KG1 (cell line): ENCODE results near the gene CAPN10.
"Not testable (repeated sequence)": the region's sequence is repeated elsewhere in the genome, so short reads cannot be mapped to it uniquely, and the experiment has no call there.

Experiments used
- DNase-seq: peaks from one replicate; lab custom pipeline; 2025; lab: John Stamatoyannopoulos, UW

The CAPN10 gene, protein sequence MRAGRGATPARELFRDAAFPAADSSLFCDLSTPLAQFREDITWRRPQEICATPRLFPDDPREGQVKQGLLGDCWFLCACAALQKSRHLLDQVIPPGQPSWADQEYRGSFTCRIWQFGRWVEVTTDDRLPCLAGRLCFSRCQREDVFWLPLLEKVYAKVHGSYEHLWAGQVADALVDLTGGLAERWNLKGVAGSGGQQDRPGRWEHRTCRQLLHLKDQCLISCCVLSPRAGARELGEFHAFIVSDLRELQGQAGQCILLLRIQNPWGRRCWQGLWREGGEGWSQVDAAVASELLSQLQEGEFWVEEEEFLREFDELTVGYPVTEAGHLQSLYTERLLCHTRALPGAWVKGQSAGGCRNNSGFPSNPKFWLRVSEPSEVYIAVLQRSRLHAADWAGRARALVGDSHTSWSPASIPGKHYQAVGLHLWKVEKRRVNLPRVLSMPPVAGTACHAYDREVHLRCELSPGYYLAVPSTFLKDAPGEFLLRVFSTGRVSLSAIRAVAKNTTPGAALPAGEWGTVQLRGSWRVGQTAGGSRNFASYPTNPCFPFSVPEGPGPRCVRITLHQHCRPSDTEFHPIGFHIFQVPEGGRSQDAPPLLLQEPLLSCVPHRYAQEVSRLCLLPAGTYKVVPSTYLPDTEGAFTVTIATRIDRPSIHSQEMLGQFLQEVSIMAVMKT

DNA sequence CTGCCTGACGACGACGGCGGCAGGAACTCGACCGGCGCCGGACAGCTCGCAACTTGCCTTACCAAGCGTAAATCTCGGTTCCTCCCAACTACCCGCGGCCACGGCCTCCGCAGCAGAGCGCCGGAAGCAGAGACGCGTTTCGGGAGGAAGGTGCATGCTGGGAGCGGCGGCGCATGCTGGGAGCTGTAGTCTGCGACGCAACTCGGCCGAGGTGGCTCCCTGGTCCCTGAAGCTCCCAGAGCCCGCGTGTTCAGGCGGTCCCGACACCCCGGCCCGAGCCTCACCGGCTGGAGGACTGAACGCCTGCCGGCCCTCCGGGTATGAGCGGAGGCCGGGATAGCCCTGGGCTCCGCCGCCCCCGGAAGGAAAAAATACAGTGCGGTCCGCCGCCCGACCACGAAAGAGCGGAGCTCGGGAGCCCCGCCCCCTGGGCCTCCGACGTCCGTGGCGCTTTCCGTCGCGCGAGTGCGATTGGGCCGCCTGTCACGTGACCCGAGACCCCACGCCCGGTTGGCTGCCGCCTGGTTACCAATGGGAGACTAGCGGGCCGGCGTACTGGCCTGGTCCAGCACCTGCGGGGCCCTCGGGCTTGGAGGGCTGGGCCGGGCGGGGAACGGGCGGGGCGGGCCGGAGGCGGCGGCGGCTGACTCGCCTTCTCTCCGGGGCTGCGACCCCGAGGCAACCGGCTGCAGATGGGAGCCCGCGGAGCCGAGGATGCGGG, at the start of gene CAPN10:
Gene CAPN10, plus strand, starts transcription at position 537 of the 721 bp plus-strand sequence. Its CDS starts 178 bp downstream, at position 715.
- peak; percentile 89 for DNase-seq

- no peak for DNase-seq
Measured at GRCh38 chr2:240538031-240538780, 48.3 kb upstream of the CAPN10 start.

- DNase-seq: not testable (repeated sequence)
Measured at GRCh38 chr2:240539101-240539500, 47.4 kb upstream of the CAPN10 start.

DNA sequence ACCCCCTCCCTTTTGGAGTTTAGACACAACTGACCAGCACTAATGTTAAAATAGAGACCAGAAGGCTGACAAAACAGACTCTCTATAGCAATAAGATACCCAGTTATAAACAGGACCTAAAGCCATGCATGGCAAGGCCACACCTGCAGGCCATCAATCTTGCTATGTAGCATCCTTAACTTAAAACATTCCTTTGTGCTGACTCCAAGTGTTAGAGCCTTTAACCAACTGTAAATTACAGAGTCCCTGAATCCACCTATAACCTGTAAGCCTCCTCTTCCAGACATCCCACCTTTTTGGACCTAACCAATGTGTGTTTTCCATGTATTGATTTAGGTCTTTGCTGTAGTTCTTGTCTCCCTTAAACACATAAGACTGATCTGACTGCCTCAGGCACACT, 46.6 kb upstream of the CAPN10 start:
- no peak for DNase-seq

DNA sequence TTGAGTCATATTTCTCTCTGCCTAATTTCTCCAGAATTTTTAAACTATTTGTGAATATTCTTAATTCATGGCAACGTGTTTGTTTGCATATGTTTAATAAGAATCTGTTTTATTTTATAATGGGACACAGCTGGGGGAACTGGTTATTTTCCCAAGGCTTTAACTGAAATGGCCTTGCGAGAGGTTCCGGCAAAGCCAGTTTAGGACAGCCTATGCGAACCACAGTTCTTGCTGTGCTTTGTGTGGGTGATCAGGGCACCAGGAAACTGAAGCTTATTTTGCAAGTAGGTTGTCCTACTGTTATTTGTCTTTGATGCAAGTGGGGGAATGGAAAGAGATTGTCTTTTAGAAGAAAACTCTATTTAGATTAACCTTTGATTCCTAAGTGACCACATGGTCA, 35.2 kb upstream of the CAPN10 start:
- no peak for DNase-seq

- DNase-seq: no peak
Measured at GRCh38 chr2:240551811-240552210, 34.7 kb upstream of the CAPN10 start.

- DNase-seq: no peak
Measured at GRCh38 chr2:240553956-240554480, 32.5 kb upstream of the CAPN10 start.

- no peak for DNase-seq
Measured at GRCh38 chr2:240554767-240555493, 31.6 kb upstream of the CAPN10 start.

GRCh38 chr2:240555541-240556250, 30.8 kb upstream of the CAPN10 start:
- DNase-seq: no peak

GRCh38 chr2:240556553-240557100, 29.9 kb upstream of the CAPN10 start:
- DNase-seq: no peak

GRCh38 chr2:240557101-240557751, 29.3 kb upstream of the CAPN10 start:
- no peak for DNase-seq

DNA sequence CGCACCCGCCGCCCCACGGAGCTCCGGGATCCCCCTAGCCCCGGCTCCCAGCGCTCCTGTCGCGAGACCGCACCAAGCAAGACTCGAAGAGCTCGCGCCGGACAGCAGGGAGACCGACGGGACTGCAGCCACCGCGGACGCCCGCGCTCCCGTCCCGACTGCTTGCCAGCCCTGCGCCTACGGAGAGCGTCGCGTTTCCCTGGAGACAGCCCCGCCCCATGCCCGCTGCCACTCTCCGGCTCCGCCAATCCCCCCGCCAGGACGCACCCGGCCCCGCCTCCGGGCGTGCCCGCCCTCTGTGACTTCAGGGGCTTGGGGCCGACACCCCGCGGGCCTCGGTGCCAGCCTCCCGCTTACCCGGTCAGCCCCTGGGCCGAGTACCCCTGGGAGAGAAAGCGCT, 28.7 kb upstream of the CAPN10 start, which contains the start of gene ANKMY1:
Gene ANKMY1, minus strand, starts transcription at position 181 of the 400 bp plus-strand sequence. CDS start 653 bp downstream, outside the sequence.
- no peak for DNase-seq

- no peak for DNase-seq
Measured at GRCh38 chr2:240558236-240558761, 28.2 kb upstream of the CAPN10 start.

- DNase-seq: no peak
Measured at GRCh38 chr2:240559286-240559685, 27.2 kb upstream of the CAPN10 start.

DNA sequence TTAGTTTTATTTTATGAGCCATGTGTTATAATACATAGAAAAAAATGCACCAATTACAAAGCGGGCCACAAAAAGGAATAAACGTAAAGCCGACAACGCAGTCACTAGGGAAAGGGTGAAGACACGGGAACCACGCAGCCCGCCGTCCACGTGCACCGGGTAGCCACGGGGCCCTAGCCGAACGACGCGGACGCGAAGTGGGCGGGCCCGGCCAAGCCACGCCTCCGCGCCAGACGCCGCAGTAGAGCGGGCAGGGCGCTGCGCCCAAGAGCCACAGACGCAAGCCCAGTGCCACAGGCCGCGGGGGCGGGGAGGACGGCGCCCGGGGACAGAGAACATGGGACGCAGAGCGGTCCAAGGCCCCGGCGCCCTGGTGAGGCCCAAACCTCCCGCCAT, 26.5 kb upstream of the CAPN10 start, which contains the start of gene DUSP28:
Gene DUSP28, plus strand, starts transcription at position 274 of the 396 bp plus-strand sequence. CDS start 328 bp downstream, outside the sequence.
- peak; percentile 74 for DNase-seq

DNA sequence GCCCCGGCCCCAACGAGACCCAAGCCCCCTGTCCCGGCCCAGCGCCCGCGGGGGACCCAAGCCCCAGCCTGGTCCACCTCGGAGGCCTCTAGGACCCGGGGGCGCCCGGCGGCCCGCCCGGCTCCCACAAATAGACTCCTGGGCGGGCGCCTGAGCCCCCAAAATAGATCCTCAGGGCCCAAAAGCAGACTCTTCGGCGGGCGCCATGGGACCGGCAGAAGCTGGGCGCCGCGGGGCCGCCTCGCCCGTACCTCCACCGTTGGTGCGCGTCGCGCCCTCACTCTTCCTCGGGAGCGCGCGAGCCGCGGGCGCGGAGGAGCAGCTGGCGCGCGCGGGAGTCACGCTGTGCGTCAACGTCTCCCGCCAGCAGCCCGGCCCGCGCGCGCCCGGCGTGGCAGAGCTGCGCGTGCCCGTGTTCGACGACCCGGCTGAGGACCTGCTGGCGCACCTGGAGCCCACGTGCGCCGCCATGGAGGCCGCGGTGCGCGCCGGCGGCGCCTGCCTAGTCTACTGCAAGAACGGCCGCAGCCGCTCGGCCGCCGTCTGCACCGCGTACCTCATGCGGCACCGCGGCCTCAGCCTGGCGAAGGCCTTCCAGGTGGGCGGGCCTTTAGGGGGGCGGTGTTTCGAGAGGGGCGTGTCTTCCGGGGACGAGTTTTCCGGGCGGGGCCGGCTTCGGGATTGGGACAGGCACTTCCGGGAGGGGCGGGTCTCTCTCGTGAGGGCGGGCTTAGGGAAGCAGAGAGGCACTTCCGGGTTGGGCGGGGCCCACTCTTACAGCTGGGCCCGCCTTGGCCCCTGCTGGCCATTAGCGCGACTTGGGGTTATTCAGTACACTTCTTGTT, 25.8 kb upstream of the CAPN10 start:
- peak; percentile 98 for DNase-seq

GRCh38 chr2:240561325-240561971, 25.1 kb upstream of the CAPN10 start:
- DNase-seq: peak; percentile 64
